ENCODE data around the gene DDAH1.

- TF ChIP-seq POLR2A (IDR thresholded peaks at IDR 0.05): no peak
- no peak for TF ChIP-seq CTCF (IDR thresholded peaks at IDR 0.05)
Observed at GRCh38 chr1:85444381-85444780, 20.6 kb downstream of the DDAH1 start.

All from vagina (tissue), 2 donors.